Measurements from ENCODE around the gene OR6C68.

- TF ChIP-seq POLR2AphosphoS5 (IDR thresholded peaks at IDR 0.05) (no peak), POLR2A (IDR thresholded peaks at IDR 0.05) (no peak), CTCF (IDR thresholded peaks at IDR 0.05) (no peak)
Measured at GRCh38 chr12:55445357-55445756, 46.8 kb upstream of the OR6C68 start.

Data from breast epithelium (tissue), 3 donors.